ENCODE results near the gene TMPRSS6. TPM values are rescaled to one million over a fixed set of nuclear protein-coding genes. Genes with fewer than 3 reads are reported as not detected.

The TMPRSS6 gene
- total RNA-seq, 1 experiment from 2014 or later: 0.39 TPM

DNA sequence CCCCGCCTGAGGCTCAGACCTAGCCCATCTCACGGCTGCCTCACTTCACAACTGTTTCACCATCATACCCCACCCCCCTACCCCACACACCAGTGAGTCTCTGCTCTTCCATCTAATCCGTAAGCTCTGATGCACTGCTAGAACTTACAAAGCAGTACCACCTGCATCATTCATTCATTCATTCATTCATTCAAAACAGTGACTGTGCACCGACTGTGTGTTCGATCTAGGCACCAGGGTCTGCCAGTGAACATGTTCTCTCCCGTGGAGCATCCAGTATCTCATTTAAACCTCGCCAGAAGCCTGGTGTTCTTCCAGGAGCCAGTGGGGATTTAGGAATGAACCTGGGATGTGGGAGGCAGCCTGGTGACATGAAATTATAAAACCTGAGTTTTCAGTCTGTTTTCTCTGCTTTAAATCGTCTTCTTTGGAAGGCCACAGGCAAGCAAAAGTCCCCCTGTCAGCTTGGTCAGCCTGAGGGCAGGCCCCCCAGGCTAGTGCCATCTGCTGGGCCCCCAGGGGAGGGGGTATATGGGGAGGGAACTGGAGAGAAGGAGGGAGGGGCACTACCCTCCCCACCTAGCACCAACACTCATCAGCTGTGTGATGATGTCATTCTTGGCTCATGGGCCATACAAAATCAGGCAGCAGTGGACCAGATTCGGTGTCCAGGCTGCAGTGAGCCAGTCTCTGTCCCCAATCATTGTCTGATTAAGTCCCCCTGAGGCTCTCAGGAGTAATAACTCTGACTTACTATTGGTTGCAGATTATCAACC lies 18.4 kb downstream of the TMPRSS6 start (continued):
- TF ChIP-seq, protein P1, sequence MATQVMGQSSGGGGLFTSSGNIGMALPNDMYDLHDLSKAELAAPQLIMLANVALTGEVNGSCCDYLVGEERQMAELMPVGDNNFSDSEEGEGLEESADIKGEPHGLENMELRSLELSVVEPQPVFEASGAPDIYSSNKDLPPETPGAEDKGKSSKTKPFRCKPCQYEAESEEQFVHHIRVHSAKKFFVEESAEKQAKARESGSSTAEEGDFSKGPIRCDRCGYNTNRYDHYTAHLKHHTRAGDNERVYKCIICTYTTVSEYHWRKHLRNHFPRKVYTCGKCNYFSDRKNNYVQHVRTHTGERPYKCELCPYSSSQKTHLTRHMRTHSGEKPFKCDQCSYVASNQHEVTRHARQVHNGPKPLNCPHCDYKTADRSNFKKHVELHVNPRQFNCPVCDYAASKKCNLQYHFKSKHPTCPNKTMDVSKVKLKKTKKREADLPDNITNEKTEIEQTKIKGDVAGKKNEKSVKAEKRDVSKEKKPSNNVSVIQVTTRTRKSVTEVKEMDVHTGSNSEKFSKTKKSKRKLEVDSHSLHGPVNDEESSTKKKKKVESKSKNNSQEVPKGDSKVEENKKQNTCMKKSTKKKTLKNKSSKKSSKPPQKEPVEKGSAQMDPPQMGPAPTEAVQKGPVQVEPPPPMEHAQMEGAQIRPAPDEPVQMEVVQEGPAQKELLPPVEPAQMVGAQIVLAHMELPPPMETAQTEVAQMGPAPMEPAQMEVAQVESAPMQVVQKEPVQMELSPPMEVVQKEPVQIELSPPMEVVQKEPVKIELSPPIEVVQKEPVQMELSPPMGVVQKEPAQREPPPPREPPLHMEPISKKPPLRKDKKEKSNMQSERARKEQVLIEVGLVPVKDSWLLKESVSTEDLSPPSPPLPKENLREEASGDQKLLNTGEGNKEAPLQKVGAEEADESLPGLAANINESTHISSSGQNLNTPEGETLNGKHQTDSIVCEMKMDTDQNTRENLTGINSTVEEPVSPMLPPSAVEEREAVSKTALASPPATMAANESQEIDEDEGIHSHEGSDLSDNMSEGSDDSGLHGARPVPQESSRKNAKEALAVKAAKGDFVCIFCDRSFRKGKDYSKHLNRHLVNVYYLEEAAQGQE (IDR thresholded peaks at IDR 0.05; ENCODE audit: low read depth): no peak
- TF ChIP-seq CEBPB (IDR thresholded peaks at IDR 0.05; ENCODE audit: low read depth) (no peak), EZH2phosphoT487 (IDR thresholded peaks at IDR 0.05; ENCODE audit: borderline replicate concordance) (no peak), CBX3 (IDR thresholded peaks at IDR 0.05; ENCODE audit: low read depth) (no peak)

DNA sequence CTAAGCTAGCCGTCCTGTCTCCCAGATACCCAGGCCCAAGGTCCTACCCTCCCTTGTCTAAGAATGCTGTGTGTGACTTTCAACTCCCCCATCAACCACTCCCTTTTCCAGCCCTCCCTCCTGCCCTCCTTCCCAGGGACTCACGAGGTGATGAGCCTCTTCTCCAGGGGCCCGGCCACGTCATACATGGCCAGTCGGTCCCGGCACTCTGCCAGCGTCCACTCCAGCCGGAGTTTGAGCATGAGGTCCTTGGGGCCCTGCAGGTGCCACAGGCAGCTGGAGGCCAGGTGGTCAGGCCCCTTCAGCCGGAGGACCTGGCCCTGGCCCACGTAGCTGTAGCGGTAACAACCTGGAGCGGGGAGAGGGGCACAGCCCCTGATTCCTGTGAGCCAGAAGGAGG lies 20.1 kb downstream of the TMPRSS6 start:
- Histone ChIP-seq H3K27me3 (ENCODE audit: insufficient read depth, low read length) (no peaks in the 10 kb centered on the region), H3K4me3 (replicated peaks in 1 of 2; ENCODE audit: low read depth in 1 of 2, low read length in 2 of 2) (no peak overlapping the region), H3K4me2 (ENCODE audit: low read length) (no peak overlapping the region), H2AFZ (ENCODE audit: low read depth, low read length, poor library complexity, severe bottlenecking) (no peak overlapping the region), H3K9ac (ENCODE audit: low read length) (no peak overlapping the region), H3K79me2 (ENCODE audit: insufficient read depth, low read length) (no peaks in the 10 kb centered on the region), H3K9me2 (ENCODE audit: insufficient read depth) (no peaks in the 10 kb centered on the region), H3K4me1 (ENCODE audit: control insufficient read depth in 1 of 2, insufficient read depth in 2 of 2, low read length in 2 of 2) (peaks cover 11 to 29% of the 10 kb centered on the region in 2 experiments), H4K20me1 (ENCODE audit: insufficient read depth) (no peaks in the 10 kb centered on the region), H3K9me3 (ENCODE audit: control insufficient read depth in 1 of 2, insufficient read depth in 1 of 2, low read depth in 1 of 2, low read length in 2 of 2) (no peaks in the 10 kb centered on the region), H3K27ac (ENCODE audit: low read depth, low read length) (no peak overlapping the region), H3K36me3 (ENCODE audit: control insufficient read depth in 1 of 2, insufficient read depth in 2 of 2, low read length in 2 of 2) (no peaks in the 10 kb centered on the region)
- ChIA-PET POLR2A (no interaction called here), CTCF (no interaction called here), RAD21 (ENCODE audit: low non-redundant PET in 1 of 2, low total read pairs in 2 of 2, uncharacterized antibody in 2 of 2, unreplicated experiment in 2 of 2) (no interaction called here)
- no peak for DNase-seq (ENCODE audit: low read depth, low spot score)
- ATAC-seq: no peak
- intact Hi-C loops (cut with micrococcal nuclease): no loop called here
- TF ChIP-seq ZNF274 (IDR thresholded peaks at IDR 0.05; ENCODE audit: low read depth, low read length) (no peak), EZH2phosphoT487 (IDR thresholded peaks at IDR 0.05; ENCODE audit: borderline replicate concordance) (no peak), ELF1 (IDR thresholded peaks at IDR 0.05; ENCODE audit: borderline replicate concordance, low read depth) (no peak), RAD21 (IDR thresholded peaks at IDR 0.05; ENCODE audit: low read depth) (no peak), ZFX (IDR thresholded peaks at IDR 0.05) (no peak), CBX3 (IDR thresholded peaks at IDR 0.05; ENCODE audit: low read depth) (no peak), SIN3A (IDR thresholded peaks at IDR 0.05; ENCODE audit: low read depth) (no peak), POLR2A (IDR thresholded peaks at IDR 0.05; ENCODE audit: borderline replicate concordance, extremely low read depth, insufficient read depth, insufficient read length) (no peak), POLR2AphosphoS5 (IDR thresholded peaks at IDR 0.05; ENCODE audit: low read depth, low read length) (no peak)
- TF ChIP-seq, protein P2, sequence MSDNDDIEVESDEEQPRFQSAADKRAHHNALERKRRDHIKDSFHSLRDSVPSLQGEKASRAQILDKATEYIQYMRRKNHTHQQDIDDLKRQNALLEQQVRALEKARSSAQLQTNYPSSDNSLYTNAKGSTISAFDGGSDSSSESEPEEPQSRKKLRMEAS (IDR thresholded peaks at IDR 0.05): no peak
- TF ChIP-seq, protein P3, sequence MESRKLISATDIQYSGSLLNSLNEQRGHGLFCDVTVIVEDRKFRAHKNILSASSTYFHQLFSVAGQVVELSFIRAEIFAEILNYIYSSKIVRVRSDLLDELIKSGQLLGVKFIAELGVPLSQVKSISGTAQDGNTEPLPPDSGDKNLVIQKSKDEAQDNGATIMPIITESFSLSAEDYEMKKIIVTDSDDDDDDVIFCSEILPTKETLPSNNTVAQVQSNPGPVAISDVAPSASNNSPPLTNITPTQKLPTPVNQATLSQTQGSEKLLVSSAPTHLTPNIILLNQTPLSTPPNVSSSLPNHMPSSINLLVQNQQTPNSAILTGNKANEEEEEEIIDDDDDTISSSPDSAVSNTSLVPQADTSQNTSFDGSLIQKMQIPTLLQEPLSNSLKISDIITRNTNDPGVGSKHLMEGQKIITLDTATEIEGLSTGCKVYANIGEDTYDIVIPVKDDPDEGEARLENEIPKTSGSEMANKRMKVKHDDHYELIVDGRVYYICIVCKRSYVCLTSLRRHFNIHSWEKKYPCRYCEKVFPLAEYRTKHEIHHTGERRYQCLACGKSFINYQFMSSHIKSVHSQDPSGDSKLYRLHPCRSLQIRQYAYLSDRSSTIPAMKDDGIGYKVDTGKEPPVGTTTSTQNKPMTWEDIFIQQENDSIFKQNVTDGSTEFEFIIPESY (IDR thresholded peaks at IDR 0.05; ENCODE audit: extremely low read depth, insufficient replicate concordance, low read length): no peak
- TF ChIP-seq, protein P4, sequence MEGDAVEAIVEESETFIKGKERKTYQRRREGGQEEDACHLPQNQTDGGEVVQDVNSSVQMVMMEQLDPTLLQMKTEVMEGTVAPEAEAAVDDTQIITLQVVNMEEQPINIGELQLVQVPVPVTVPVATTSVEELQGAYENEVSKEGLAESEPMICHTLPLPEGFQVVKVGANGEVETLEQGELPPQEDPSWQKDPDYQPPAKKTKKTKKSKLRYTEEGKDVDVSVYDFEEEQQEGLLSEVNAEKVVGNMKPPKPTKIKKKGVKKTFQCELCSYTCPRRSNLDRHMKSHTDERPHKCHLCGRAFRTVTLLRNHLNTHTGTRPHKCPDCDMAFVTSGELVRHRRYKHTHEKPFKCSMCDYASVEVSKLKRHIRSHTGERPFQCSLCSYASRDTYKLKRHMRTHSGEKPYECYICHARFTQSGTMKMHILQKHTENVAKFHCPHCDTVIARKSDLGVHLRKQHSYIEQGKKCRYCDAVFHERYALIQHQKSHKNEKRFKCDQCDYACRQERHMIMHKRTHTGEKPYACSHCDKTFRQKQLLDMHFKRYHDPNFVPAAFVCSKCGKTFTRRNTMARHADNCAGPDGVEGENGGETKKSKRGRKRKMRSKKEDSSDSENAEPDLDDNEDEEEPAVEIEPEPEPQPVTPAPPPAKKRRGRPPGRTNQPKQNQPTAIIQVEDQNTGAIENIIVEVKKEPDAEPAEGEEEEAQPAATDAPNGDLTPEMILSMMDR (IDR thresholded peaks at IDR 0.05 in 2 of 3, conservative IDR thresholded peaks at IDR 0.05 in 1 of 3; ENCODE audit: borderline replicate concordance in 1 of 3, insufficient read depth in 1 of 3, low read depth in 2 of 3, low read length in 2 of 3): no peak
- BruUV-seq (replicated peaks): no TSS peak

Measured in HCT116 (cell line).